ENCODE results near the gene DDI2. TPM values are rescaled to one million over a fixed set of nuclear protein-coding genes. Genes with fewer than 3 reads are reported as not detected.

The DDI2 gene
- total and polyA plus RNA-seq, 9 of the 15 experiments (the other 6 are each of a cell fraction or from before 2014, with no cell fraction given) = 6.5 to 48.4 (median 21.2) TPM

DNA sequence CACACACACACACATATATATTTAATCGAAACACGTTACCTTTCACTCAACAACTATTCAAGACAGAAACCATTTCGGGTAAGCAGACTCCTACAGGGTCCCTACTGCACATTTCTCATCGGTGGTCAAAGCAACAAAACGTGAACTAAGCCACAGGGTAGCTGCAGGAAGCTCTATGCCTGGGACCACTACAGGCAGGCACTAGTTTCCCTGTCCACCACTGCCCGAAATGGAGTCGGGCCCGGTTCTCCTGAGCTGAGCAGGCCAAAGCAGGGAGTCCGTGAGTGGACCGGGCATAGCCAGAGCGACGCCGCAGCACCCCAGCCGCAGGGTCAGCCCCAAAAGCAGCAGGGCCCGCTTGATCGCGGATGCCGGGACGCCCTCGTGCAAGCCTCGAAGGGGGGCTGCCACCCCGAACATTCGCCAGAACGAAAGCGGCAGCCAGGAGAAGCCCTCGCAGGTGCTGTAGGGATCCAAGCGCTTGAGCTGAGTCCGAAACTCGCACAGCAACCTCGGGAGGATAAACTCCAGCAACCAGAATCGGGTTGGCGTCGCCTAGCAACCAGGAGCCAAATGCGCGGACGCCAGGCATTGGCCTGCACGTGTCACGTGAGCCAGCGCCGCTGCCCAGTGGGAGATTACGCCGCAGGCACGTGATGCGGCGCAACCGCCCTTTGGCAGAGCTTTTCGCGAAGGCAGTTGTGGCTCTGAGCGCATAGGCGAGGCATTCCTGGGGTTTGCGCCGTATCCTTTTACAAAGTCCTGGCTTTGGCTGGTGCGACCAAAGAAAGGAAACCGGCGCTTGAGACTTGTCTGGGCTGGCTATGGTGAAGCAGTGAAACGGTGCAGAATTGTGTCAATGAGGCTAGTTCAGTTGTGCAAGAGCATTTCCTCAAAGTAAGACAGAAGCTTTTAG, 13.9 kb upstream of the DDI2 start (continued):
- TF ChIP-seq, protein P1, sequence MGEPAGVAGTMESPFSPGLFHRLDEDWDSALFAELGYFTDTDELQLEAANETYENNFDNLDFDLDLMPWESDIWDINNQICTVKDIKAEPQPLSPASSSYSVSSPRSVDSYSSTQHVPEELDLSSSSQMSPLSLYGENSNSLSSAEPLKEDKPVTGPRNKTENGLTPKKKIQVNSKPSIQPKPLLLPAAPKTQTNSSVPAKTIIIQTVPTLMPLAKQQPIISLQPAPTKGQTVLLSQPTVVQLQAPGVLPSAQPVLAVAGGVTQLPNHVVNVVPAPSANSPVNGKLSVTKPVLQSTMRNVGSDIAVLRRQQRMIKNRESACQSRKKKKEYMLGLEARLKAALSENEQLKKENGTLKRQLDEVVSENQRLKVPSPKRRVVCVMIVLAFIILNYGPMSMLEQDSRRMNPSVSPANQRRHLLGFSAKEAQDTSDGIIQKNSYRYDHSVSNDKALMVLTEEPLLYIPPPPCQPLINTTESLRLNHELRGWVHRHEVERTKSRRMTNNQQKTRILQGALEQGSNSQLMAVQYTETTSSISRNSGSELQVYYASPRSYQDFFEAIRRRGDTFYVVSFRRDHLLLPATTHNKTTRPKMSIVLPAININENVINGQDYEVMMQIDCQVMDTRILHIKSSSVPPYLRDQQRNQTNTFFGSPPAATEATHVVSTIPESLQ (CRISPR knock-in tag; IDR thresholded peaks at IDR 0.05) = peak; percentile 69; the same call in 1 of the 2 replicates
- no peak for TF ChIP-seq MEF2A (IDR thresholded peaks at IDR 0.05; ENCODE audit: control insufficient read depth, low read depth, low read length)
- peak; percentile 41; the same call in 1 of the 2 replicates for TF ChIP-seq CEBPG (CRISPR knock-in tag; IDR thresholded peaks at IDR 0.05)
- peak; percentile 44 to 54; a peak in 3 of 4 replicates for TF ChIP-seq CEBPG (tag; conservative IDR thresholded peaks at IDR 0.05 in 1 of 2, IDR thresholded peaks at IDR 0.05 in 1 of 2)
- TF ChIP-seq ZNF184 (CRISPR knock-in tag; IDR thresholded peaks at IDR 0.05) = no peak
- peak; percentile 9; the same call in 1 of the 2 replicates for TF ChIP-seq ZNF232 (CRISPR knock-in tag; IDR thresholded peaks at IDR 0.05)
- no peak for TF ChIP-seq U2AF2 (optimal IDR thresholded peaks at IDR 0.05; ENCODE audit: low read depth, low read length)
- TF ChIP-seq TEAD4 (IDR thresholded peaks at IDR 0.05; ENCODE audit: low read length) = 0 out of 2 replicates have a peak, but pooled peaks have one; percentile 26
- no peak for TF ChIP-seq TEAD4 (CRISPR knock-in tag; IDR thresholded peaks at IDR 0.05; ENCODE audit: borderline replicate concordance)
- TF ChIP-seq, protein P2, sequence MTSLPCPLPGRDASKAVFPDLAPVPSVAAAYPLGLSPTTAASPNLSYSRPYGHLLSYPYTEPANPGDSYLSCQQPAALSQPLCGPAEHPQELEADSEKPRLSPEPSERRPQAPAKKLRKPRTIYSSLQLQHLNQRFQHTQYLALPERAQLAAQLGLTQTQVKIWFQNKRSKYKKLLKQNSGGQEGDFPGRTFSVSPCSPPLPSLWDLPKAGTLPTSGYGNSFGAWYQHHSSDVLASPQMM (CRISPR knock-in tag; IDR thresholded peaks at IDR 0.05) = no peak
- TF ChIP-seq PHF8 (IDR thresholded peaks at IDR 0.05; ENCODE audit: borderline replicate concordance, low read length) = peak; percentile 50; the same call in 1 of the 2 replicates
- TF ChIP-seq ZNF253 (CRISPR knock-in tag; conservative IDR thresholded peaks at IDR 0.05) = no peak
- no peak for TF ChIP-seq MECOM (CRISPR knock-in tag; IDR thresholded peaks at IDR 0.05)
- TF ChIP-seq, protein P3, sequence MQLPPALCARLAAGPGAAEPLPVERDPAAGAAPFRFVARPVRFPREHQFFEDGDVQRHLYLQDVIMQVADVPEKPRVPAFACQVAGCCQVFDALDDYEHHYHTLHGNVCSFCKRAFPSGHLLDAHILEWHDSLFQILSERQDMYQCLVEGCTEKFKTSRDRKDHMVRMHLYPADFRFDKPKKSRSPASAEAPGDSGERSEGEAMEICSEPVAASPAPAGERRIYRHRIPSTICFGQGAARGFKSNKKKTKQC (CRISPR knock-in tag; IDR thresholded peaks at IDR 0.05) = no peak
- no peak for TF ChIP-seq SRF (CRISPR knock-in tag; IDR thresholded peaks at IDR 0.05)
- no peak for TF ChIP-seq SREBF1 (IDR thresholded peaks at IDR 0.05; ENCODE audit: borderline replicate concordance, low read depth, low read length)
- TF ChIP-seq RBFOX2 (IDR thresholded peaks at IDR 0.05; ENCODE audit: low read depth, low read length) = peak; percentile 56
- no peak for TF ChIP-seq ZNF431 (CRISPR knock-in tag; IDR thresholded peaks at IDR 0.05)
- TF ChIP-seq TAF7 (tag; IDR thresholded peaks at IDR 0.05) = no peak
- peak; percentile 96 for TF ChIP-seq RFX1 (IDR thresholded peaks at IDR 0.05)
- TF ChIP-seq, protein P4, sequence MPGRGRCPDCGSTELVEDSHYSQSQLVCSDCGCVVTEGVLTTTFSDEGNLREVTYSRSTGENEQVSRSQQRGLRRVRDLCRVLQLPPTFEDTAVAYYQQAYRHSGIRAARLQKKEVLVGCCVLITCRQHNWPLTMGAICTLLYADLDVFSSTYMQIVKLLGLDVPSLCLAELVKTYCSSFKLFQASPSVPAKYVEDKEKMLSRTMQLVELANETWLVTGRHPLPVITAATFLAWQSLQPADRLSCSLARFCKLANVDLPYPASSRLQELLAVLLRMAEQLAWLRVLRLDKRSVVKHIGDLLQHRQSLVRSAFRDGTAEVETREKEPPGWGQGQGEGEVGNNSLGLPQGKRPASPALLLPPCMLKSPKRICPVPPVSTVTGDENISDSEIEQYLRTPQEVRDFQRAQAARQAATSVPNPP (IDR thresholded peaks at IDR 0.05; ENCODE audit: borderline replicate concordance, insufficient read depth, insufficient read length) = no peak
- no peak for TF ChIP-seq FIP1L1 (IDR thresholded peaks at IDR 0.05; ENCODE audit: low read depth, low read length, poor library complexity, severe bottlenecking)
- no peak for TF ChIP-seq NCOA2 (IDR thresholded peaks at IDR 0.05; ENCODE audit: partially characterized antibody in 2 of 2)
